ENCODE measurements around the gene LAMA5. TPM values are rescaled to one million over a fixed set of nuclear protein-coding genes. Genes with fewer than 3 reads are reported as not detected.

Gene LAMA5
- total RNA-seq, 6 experiments from 2014 or later = 30.3 to 80.8 (median 47.1) TPM

DNA sequence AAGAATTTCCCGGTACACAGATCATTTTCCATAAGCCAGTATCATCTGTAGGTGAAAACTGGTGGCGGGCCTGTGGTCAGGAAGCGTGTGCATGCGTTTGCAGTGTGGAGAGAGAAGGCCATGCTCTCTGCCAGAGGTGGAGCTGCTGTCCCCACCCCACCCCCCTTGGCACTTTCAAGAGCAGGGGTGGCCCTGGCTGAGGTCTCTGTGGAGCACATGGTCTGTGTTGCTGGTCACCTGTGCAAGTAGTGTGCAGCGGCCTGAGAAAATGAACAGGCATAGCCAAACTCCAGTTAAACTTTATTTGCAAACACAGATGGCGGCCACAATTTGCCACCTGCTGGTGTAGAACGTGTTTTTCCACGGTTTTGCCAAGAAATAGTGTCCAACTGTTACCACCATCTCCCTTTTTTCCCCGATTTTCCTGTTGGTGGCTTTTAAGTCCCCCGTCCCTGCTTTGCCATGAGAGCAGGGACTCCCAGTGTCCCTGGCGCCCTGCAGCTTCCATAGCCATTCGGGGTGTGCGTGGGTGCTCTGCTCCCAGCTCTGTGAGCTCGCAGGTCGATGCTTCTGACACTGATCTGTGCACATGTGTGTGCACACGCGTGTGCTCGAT, 61.9 kb downstream of the LAMA5 start:
- no peaks in the 10 kb centered on the region for H3K27me3 ChIP-seq
- H3K27ac ChIP-seq = peak overlapping the region in 1 of 3 donors; percentile 60
- intact Hi-C loops (cut with DNase I) = loop anchor here (5.0 to 10.0 kb wide), 2 partner anchors 50 to 72 kb away; no protein-coding TSS in a partner anchor
- WGBS (ENCODE audit: insufficient coverage, low coverage, low lambda C conversion rate, missing lambda C conversion rate) = 59% methylated on average over 14 of the region's 18 CpGs
- TF ChIP-seq, protein P1, sequence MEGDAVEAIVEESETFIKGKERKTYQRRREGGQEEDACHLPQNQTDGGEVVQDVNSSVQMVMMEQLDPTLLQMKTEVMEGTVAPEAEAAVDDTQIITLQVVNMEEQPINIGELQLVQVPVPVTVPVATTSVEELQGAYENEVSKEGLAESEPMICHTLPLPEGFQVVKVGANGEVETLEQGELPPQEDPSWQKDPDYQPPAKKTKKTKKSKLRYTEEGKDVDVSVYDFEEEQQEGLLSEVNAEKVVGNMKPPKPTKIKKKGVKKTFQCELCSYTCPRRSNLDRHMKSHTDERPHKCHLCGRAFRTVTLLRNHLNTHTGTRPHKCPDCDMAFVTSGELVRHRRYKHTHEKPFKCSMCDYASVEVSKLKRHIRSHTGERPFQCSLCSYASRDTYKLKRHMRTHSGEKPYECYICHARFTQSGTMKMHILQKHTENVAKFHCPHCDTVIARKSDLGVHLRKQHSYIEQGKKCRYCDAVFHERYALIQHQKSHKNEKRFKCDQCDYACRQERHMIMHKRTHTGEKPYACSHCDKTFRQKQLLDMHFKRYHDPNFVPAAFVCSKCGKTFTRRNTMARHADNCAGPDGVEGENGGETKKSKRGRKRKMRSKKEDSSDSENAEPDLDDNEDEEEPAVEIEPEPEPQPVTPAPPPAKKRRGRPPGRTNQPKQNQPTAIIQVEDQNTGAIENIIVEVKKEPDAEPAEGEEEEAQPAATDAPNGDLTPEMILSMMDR (IDR thresholded peaks at IDR 0.05) = no peak
- TF ChIP-seq POLR2A (IDR thresholded peaks at IDR 0.05) = no peak
- H3K4me3 ChIP-seq = peak overlapping the region in 1 of 3 donors; percentile 85
- peaks cover 0 to 25% (median 11%) of the 10 kb centered on the region in 4 donors for H3K4me1 ChIP-seq
- DNase-seq = peak in 1 of 3 donors; percentile 87
- ATAC-seq = peak in 2 of 4 donors; percentile 4 to 21
- peaks cover 0 to 45% (median 18%) of the 10 kb centered on the region in 4 donors for H3K36me3 ChIP-seq
- H3K9me3 ChIP-seq = no peaks in the 10 kb centered on the region

DNA sequence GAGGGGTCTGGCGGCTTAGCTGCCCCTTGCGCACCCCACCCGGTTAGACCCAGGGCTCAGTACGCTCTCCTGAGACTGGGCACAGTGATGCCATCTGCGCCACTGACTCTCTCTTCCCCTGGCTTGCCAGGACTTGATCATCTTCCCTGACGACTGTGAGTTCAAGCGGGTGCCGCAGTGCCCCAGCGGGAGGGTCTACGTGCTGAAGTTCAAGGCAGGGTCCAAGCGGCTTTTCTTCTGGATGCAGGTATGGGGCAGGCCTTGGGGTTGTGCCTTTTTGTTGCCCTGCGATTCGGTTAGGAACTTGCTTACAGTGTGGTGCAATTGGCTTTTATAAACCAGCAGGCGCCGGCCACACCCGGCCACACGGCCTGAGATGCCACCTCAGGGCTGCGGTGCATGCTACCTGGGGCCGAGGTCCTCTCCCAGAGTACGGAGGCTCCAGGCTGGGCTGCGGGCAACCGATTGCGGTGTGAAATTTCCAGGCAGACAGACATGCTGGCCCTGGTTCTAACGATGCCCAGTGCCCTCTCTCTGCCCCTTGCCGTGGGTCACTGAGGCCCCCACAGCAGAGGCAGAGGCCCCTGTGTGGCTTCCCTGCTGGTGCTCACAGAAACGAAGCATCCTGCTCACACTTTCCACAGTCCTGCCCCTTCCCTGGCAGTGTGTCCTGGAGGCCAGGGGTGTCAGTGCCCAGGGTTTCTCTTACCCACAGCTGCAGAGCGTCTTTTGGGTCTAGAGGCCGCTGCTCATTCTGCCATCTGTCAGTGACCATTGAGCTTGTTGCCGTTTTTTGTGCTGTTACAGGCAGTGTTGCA, 62.6 kb downstream of the LAMA5 start:
- Histone ChIP-seq H3K36me3 (peaks cover 0 to 45% (median 18%) of the 10 kb centered on the region in 4 donors), H3K27me3 (no peaks in the 10 kb centered on the region), H3K4me1 (peaks cover 0 to 25% (median 11%) of the 10 kb centered on the region in 4 donors), H3K4me3 (peak overlapping the region; percentile 85 to 96 (median 86)), H3K27ac (peak overlapping the region in 2 of 3 donors; percentile 60 to 95), H3K9me3 (no peaks in the 10 kb centered on the region)
- ATAC-seq (no peak), DNase-seq (no peak)
- intact Hi-C loops (cut with DNase I) = loop anchor here (5.0 to 10.0 kb wide), 2 partner anchors 50 to 73 kb away; no protein-coding TSS in a partner anchor
- TF ChIP-seq, protein P1 (IDR thresholded peaks at IDR 0.05) = no peak
- TF ChIP-seq POLR2A (IDR thresholded peaks at IDR 0.05) = no peak
- 32% methylated on average over 3 of the region's 29 CpGs for WGBS (ENCODE audit: insufficient coverage, low coverage, low lambda C conversion rate, missing lambda C conversion rate)

DNA sequence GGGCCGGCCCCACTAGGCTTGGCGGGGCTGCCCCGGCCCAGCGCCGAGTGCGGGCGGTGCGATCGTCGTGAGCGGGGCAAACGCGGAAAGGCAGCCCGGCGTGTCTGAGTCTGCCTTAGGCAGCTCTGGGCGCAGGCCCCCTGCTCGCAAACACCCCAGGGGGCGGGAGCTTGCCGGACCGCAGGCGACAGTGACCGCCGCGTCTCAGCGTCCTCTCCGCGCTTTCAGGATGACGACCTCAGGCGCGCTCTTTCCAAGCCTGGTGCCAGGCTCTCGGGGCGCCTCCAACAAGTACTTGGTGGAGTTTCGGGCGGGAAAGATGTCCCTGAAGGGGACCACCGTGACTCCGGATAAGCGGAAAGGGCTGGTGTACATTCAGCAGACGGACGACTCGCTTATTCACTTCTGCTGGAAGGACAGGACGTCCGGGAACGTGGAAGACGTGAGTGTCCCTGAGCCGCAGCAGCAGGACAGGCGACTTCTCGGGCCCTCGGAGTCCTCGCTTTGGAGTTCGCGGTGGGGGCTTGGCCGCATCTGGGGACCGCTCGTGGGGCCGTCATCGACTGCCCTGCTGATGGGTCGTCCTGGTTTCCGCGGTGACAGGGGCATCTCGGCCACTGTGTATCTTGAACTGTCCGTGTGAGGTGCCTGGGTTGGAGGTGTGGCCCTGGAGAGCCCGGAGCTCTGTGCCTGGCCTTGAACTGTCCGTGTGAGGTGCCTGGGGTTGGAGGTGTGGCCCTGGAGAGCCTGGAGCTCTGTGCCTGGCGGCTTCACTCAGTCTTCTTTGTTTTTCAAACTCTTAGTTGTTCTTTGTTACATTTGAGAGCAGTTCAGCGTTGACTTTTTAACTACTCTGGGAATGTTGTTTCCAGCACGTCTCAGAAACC, 63.5 kb downstream of the LAMA5 start:
- intact Hi-C loops (cut with DNase I) = loop anchor here in 1 of 2 donors (5.0 to 10.0 kb wide), 2 partner anchors 51 to 74 kb away; no protein-coding TSS in a partner anchor
- ATAC-seq = peak; percentile 6 to 26 (median 11)
- Histone ChIP-seq H3K4me3 (peak overlapping the region; percentile 85 to 96 (median 86)), H3K36me3 (peaks cover 0 to 39% (median 17%) of the 10 kb centered on the region in 4 donors), H3K27me3 (no peaks in the 10 kb centered on the region), H3K9me3 (no peaks in the 10 kb centered on the region), H3K4me1 (peaks cover 0 to 27% (median 11%) of the 10 kb centered on the region in 4 donors), H3K27ac (peak overlapping the region; percentile 60 to 95 (median 75))
- TF ChIP-seq, protein P1 (IDR thresholded peaks at IDR 0.05) = no peak
- no peak for TF ChIP-seq POLR2A (IDR thresholded peaks at IDR 0.05)
- DNase-seq = peak; percentile 58 to 79 (median 77)
- WGBS (ENCODE audit: insufficient coverage, low coverage, low lambda C conversion rate, missing lambda C conversion rate) = under 1% methylated on average over 26 of the region's 66 CpGs

DNA sequence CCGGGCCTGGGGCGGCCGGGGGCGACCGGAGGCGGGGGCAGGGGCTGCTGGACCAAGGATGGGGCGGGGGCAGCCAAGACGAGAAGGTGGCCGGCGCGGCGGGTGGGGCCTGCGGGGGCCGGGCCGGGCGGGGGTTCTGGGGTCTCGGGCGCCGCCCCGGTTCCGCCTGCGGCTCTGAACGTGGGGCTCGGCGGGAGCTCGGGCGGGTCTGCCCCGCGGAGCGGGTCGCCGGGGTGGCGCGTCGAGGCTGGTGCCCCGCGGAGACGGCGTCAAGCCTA, 64.1 kb downstream of the LAMA5 start:
- intact Hi-C loops (cut with DNase I) = loop anchor here in 1 of 2 donors (5.0 to 10.0 kb wide), 2 partner anchors 52 to 74 kb away; no protein-coding TSS in a partner anchor
- Histone ChIP-seq H3K9me3 (no peaks in the 10 kb centered on the region), H3K27me3 (no peaks in the 10 kb centered on the region), H3K4me1 (peaks cover 0 to 33% (median 14%) of the 10 kb centered on the region in 4 donors), H3K27ac (peak overlapping the region; percentile 60 to 95 (median 75)), H3K36me3 (peaks cover 0 to 33% (median 15%) of the 10 kb centered on the region in 4 donors), H3K4me3 (peak overlapping the region; percentile 85 to 96 (median 86))
- TF ChIP-seq POLR2A (IDR thresholded peaks at IDR 0.05) = no peak
- TF ChIP-seq, protein P1 (IDR thresholded peaks at IDR 0.05) = no peak
- WGBS (ENCODE audit: insufficient coverage, low coverage, low lambda C conversion rate, missing lambda C conversion rate) = no CpG with 5 or more reads among the region's 39 CpGs
- no peak for DNase-seq
- ATAC-seq = no peak

Measured in right lobe of liver (tissue), 6 donors.